Effector memory CD8-positive, alpha-beta T cell (primary cell): Measurements from ENCODE around the gene SPTB.

ENCODE experiments used
- ATAC-seq: fragments of 150-1000 bp; cut with Tn5 transposase; replicated peaks from 2 replicates; pipeline ENCODE4 v1.10.0; 2021; ENCODE audit warnings: mild to moderate bottlenecking, moderate library complexity
- DNase-seq, 3 experiments: peaks; one replicate each; pipeline ENCODE4 v3.0.0; 2021
- H3K27ac Mint-ChIP-seq, 2 donors: one replicate each; pipeline ENCODE4 v1.8.0; 2022; ENCODE audit warnings: mild to moderate bottlenecking in 2 of 2, mixed read lengths in 2 of 2, moderate library complexity in 2 of 2
- H3K27me3 Mint-ChIP-seq, 2 donors: one replicate each; pipeline ENCODE4 v1.8.0; 2022; ENCODE audit warnings: mixed read lengths in 2 of 2
- H3K36me3 Mint-ChIP-seq: one replicate; pipeline ENCODE4 v1.8.0; 2022; ENCODE audit warnings: mild to moderate bottlenecking, moderate library complexity, mixed read lengths; ENCODE audit not compliant: insufficient read depth
- H3K4me1 Mint-ChIP-seq, 2 donors: one replicate each; pipeline ENCODE4 v1.8.0; 2022; ENCODE audit warnings: low read depth in 2 of 2, mixed read lengths in 2 of 2
- H3K4me3 Mint-ChIP-seq, 2 donors: one replicate each; pipeline ENCODE4 v1.8.0; 2022; ENCODE audit warnings: mild to moderate bottlenecking in 2 of 2, mixed read lengths in 2 of 2, moderate library complexity in 2 of 2
- H3K9me3 Mint-ChIP-seq, 2 donors: one replicate each; pipeline ENCODE4 v1.8.0; 2022; ENCODE audit warnings: mixed read lengths in 2 of 2

SPTB gene

GRCh38 chr14:64856529-64857445 lies 22.9 kb downstream of the SPTB start:
- no peak overlapping the region for H3K27ac Mint-ChIP-seq
- DNase-seq, result no peak
- no peaks in the 10 kb centered on the region for H3K9me3 Mint-ChIP-seq
- H3K36me3 Mint-ChIP-seq, result no peaks in the 10 kb centered on the region
- no peaks in the 10 kb centered on the region for H3K4me1 Mint-ChIP-seq
- H3K27me3 Mint-ChIP-seq, result peaks cover 34 to 38% of the 10 kb centered on the region in 2 donors
- no peak for ATAC-seq
- no peak overlapping the region for H3K4me3 Mint-ChIP-seq

- ATAC-seq (no peak), DNase-seq (no peak)
- Mint-ChIP-seq H3K9me3 (no peaks in the 10 kb centered on the region), H3K4me1 (no peaks in the 10 kb centered on the region), H3K27ac (no peak overlapping the region), H3K4me3 (no peak overlapping the region), H3K27me3 (peaks cover 36 to 38% of the 10 kb centered on the region in 2 donors), H3K36me3 (no peaks in the 10 kb centered on the region)
Measured at GRCh38 chr14:64855721-64856528, 23.8 kb downstream of the SPTB start.

DNA sequence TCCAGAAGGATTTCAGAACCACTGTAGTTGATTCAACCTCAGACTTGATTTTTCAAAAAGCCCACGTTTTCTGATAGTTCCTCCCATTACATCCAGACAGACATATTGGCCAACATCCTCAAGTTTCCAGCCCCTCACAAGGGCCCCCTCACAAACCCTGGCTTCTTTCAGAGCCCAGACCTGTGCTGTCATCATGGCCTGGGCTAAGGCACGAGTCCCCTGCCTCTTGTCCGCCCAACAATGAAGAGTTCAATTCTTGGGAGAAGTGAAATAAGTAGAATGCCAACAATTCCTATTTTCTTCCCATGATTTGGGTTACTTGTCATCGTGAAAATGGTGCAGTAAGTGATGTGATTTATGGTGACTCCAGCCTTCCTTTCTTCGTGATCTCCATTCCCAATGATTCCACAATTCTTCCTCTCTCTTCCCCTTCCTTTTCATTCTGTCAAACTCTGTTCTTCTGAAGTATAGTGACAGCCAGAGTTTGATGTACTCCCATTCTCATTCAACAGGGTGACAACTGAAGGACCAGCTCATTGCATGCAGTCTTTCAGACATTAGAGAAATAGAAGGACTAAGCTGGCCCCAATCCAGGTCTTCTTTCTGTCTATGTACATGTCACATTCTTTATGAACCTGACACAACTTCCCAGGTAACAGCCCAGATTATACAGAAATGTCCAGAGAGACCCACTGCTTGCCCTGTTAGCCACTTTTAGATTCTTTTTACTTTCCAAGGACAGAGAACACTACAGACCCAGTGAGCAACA lies 29.2 kb downstream of the SPTB start:
- Mint-ChIP-seq H3K4me1 (peaks cover 4 to 7% of the 10 kb centered on the region in 2 donors), H3K4me3 (no peak overlapping the region), H3K9me3 (no peaks in the 10 kb centered on the region), H3K27ac (no peak overlapping the region), H3K36me3 (no peaks in the 10 kb centered on the region), H3K27me3 (peaks cover 57 to 58% of the 10 kb centered on the region in 2 donors)
- no peak for ATAC-seq
- DNase-seq, result no peak

DNA sequence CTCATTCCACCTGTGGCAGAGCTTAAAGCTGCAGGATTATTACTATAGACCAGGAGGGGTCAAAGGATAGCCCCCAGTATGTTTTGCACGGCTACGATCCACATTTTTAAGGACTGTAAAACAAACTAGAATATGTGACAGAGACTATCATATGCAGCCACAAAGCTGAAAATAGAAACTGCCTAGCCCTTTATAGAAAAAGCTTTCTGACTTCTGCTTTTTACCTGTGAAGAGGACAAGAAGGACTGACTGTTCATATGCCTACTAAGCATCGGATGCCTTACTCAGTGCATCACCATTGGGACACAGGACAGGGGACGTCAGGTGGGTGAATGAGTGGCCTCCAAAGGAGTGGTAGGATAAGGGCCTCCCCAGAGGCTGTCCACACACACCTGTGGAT lies 29.8 kb downstream of the SPTB start:
- no peak overlapping the region for H3K27ac Mint-ChIP-seq
- H3K4me1 Mint-ChIP-seq, result peaks cover 4 to 7% of the 10 kb centered on the region in 2 donors
- H3K27me3 Mint-ChIP-seq, result peaks cover 63 to 64% of the 10 kb centered on the region in 2 donors
- H3K36me3 Mint-ChIP-seq, result no peaks in the 10 kb centered on the region
- H3K9me3 Mint-ChIP-seq, result no peaks in the 10 kb centered on the region
- DNase-seq (no peak), ATAC-seq (no peak)
- H3K4me3 Mint-ChIP-seq, result no peak overlapping the region

DNA sequence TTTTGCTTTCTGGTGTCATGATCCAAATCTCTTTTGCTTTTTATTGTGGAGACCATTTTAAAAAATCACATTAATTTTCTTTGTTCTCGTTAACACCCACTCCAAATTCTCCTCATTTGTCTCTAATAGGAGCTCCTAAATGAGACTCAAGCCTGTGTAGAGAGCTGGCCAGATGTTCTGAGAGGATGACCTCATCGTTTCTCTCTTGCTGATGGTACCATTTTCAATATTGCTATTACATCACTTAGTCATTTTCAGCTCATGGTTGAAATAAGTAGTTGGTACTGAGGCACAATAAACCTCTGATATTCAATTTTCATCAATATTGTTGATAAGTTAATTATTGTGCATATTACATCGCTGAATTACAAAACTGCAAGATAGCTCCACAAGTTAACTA lies 31.5 kb downstream of the SPTB start:
- Mint-ChIP-seq H3K4me1 (peaks cover 4 to 7% of the 10 kb centered on the region in 2 donors), H3K36me3 (no peaks in the 10 kb centered on the region), H3K4me3 (no peak overlapping the region), H3K27me3 (peaks cover 76 to 77% of the 10 kb centered on the region in 2 donors), H3K9me3 (no peaks in the 10 kb centered on the region), H3K27ac (no peak overlapping the region)
- DNase-seq, result no peak
- ATAC-seq, result no peak

DNA sequence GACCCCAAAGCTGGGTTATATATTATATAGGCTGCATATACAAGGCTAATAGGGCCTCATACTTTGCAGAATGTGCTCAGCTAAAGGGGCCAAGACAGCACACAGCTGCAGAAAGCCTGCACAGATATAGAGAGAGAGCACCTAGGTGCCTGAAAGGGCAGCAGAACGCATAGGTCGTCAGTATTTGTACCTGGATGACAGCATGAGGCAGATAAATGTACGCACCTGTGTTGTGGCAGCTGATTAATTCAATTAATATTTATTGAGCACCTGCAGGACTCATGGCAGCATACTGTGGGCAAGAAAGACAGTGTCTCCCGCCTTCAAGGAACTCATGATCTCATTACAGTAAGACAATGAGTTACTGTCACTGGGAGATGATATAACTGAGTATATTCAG lies 33.4 kb downstream of the SPTB start:
- Mint-ChIP-seq H3K4me3 (no peak overlapping the region), H3K36me3 (no peaks in the 10 kb centered on the region), H3K4me1 (peaks cover 4 to 7% of the 10 kb centered on the region in 2 donors), H3K27ac (no peak overlapping the region), H3K9me3 (no peaks in the 10 kb centered on the region), H3K27me3 (peaks cover 73 to 78% of the 10 kb centered on the region in 2 donors)
- ATAC-seq (no peak), DNase-seq (no peak)

GRCh38 chr14:64845878-64846277 lies 33.8 kb downstream of the SPTB start:
- no peaks in the 10 kb centered on the region for H3K36me3 Mint-ChIP-seq
- H3K27me3 Mint-ChIP-seq, result peaks cover 75 to 78% of the 10 kb centered on the region in 2 donors
- no peak overlapping the region for H3K4me3 Mint-ChIP-seq
- no peak for DNase-seq
- H3K27ac Mint-ChIP-seq, result no peak overlapping the region
- ATAC-seq, result no peak
- peaks cover 4 to 7% of the 10 kb centered on the region in 2 donors for H3K4me1 Mint-ChIP-seq
- H3K9me3 Mint-ChIP-seq, result no peaks in the 10 kb centered on the region

- peaks cover 4 to 7% of the 10 kb centered on the region in 2 donors for H3K4me1 Mint-ChIP-seq
- H3K27me3 Mint-ChIP-seq, result peaks cover 72 to 76% of the 10 kb centered on the region in 2 donors
- no peaks in the 10 kb centered on the region for H3K36me3 Mint-ChIP-seq
- no peak overlapping the region for H3K27ac Mint-ChIP-seq
- no peak for DNase-seq
- ATAC-seq, result no peak
- no peaks in the 10 kb centered on the region for H3K9me3 Mint-ChIP-seq
- H3K4me3 Mint-ChIP-seq, result no peak overlapping the region
Measured at GRCh38 chr14:64844969-64845536, 34.7 kb downstream of the SPTB start.

GRCh38 chr14:64844272-64844671 lies 35.4 kb downstream of the SPTB start:
- Mint-ChIP-seq H3K36me3 (no peaks in the 10 kb centered on the region), H3K4me1 (peaks cover 4 to 7% of the 10 kb centered on the region in 2 donors), H3K9me3 (no peaks in the 10 kb centered on the region), H3K27ac (no peak overlapping the region), H3K27me3 (peaks cover 79 to 81% of the 10 kb centered on the region in 2 donors), H3K4me3 (no peak overlapping the region)
- ATAC-seq, result no peak
- DNase-seq, result no peak

- DNase-seq, result no peak
- Mint-ChIP-seq H3K36me3 (no peaks in the 10 kb centered on the region), H3K9me3 (no peaks in the 10 kb centered on the region), H3K4me1 (peaks cover 4 to 7% of the 10 kb centered on the region in 2 donors), H3K27ac (no peak overlapping the region), H3K27me3 (peaks cover 84 to 88% of the 10 kb centered on the region in 2 donors), H3K4me3 (no peak overlapping the region)
- ATAC-seq, result no peak
Measured at GRCh38 chr14:64843548-64843947, 36.2 kb downstream of the SPTB start.

GRCh38 chr14:64841772-64842750 lies 37.6 kb downstream of the SPTB start:
- no peaks in the 10 kb centered on the region for H3K9me3 Mint-ChIP-seq
- H3K4me1 Mint-ChIP-seq, result no peaks in the 10 kb centered on the region
- H3K36me3 Mint-ChIP-seq, result no peaks in the 10 kb centered on the region
- peaks cover 78 to 95% of the 10 kb centered on the region in 2 donors for H3K27me3 Mint-ChIP-seq
- DNase-seq (no peak), ATAC-seq (no peak)
- H3K27ac Mint-ChIP-seq, result no peak overlapping the region
- no peak overlapping the region for H3K4me3 Mint-ChIP-seq

GRCh38 chr14:64841121-64841651 lies 38.5 kb downstream of the SPTB start:
- no peaks in the 10 kb centered on the region for H3K4me1 Mint-ChIP-seq
- H3K27ac Mint-ChIP-seq, result no peak overlapping the region
- DNase-seq (no peak), ATAC-seq (no peak)
- no peak overlapping the region for H3K4me3 Mint-ChIP-seq
- H3K27me3 Mint-ChIP-seq, result peaks cover 74 to 95% of the 10 kb centered on the region in 2 donors
- H3K9me3 Mint-ChIP-seq, result no peaks in the 10 kb centered on the region
- no peaks in the 10 kb centered on the region for H3K36me3 Mint-ChIP-seq
